ENCODE measurements around the gene ARAP2. TPM values are rescaled to one million over a fixed set of nuclear protein-coding genes. Genes with fewer than 3 reads are reported as not detected.

Gene ARAP2
- total and polyA plus RNA-seq, 2 donors (not counting 3 experiments of a cell fraction or from before 2014, with no cell fraction given), result not detected

DNA sequence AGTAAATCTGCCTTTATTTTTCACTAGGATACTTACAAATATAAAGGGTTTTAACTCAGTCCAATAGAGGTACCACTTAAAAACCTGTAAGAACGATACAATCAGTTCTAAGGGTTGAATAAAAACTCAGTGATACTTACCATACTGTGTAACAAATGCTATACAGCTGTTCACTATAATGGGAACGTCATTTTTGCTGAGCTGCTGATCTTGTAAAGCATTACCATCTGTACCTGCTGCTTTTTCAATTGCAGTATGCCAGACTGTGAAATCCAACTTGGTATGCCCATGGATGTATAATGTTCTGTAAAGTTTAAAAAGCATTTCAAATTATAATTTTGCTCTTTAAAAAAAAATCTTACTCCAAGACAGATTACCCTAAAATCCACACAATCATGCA is 111.2 kb downstream of the ARAP2 start:
- no peak overlapping the region for H3K4me3 ChIP-seq (replicated peaks in 1 of 3; ENCODE audit: insufficient read depth in 1 of 3, low read depth in 1 of 3, low read length in 3 of 3)
- no TSS peak for BruUV-seq (replicated peaks)
- H3K9me3 ChIP-seq (replicated peaks; ENCODE audit: control insufficient read depth, insufficient read depth, low read length), result no peaks in the 10 kb centered on the region
- no peaks in the 10 kb centered on the region for H3K9me1 ChIP-seq (replicated peaks; ENCODE audit: control insufficient read depth, extremely low read depth, insufficient read depth, low read length)
- POLR2A ChIA-PET, result no interaction called here
- TF ChIP-seq, protein P1, sequence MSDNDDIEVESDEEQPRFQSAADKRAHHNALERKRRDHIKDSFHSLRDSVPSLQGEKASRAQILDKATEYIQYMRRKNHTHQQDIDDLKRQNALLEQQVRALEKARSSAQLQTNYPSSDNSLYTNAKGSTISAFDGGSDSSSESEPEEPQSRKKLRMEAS (IDR thresholded peaks at IDR 0.05; ENCODE audit: insufficient read depth, insufficient read length), result no peak
- TF ChIP-seq MYC (IDR thresholded peaks at IDR 0.05; ENCODE audit: low read depth, low read length) (no peak), EZH2 (IDR thresholded peaks at IDR 0.05; ENCODE audit: borderline replicate concordance, low read depth, low read length, severe bottlenecking) (no peak), POLR2AphosphoS5 (IDR thresholded peaks at IDR 0.05; ENCODE audit: insufficient read depth, low read depth, low read length) (no peak), POLR2A (IDR thresholded peaks at IDR 0.05; ENCODE audit: low read depth, low read length) (no peak), JUN (IDR thresholded peaks at IDR 0.05; ENCODE audit: borderline replicate concordance, insufficient read depth, insufficient read length, low read depth) (no peak), GATA2 (IDR thresholded peaks at IDR 0.05; ENCODE audit: insufficient read depth, insufficient read length, low read depth, low read length) (no peak), FOS (IDR thresholded peaks at IDR 0.05; ENCODE audit: borderline replicate concordance, insufficient read depth, low read length) (no peak)
- TF ChIP-seq, protein P2, sequence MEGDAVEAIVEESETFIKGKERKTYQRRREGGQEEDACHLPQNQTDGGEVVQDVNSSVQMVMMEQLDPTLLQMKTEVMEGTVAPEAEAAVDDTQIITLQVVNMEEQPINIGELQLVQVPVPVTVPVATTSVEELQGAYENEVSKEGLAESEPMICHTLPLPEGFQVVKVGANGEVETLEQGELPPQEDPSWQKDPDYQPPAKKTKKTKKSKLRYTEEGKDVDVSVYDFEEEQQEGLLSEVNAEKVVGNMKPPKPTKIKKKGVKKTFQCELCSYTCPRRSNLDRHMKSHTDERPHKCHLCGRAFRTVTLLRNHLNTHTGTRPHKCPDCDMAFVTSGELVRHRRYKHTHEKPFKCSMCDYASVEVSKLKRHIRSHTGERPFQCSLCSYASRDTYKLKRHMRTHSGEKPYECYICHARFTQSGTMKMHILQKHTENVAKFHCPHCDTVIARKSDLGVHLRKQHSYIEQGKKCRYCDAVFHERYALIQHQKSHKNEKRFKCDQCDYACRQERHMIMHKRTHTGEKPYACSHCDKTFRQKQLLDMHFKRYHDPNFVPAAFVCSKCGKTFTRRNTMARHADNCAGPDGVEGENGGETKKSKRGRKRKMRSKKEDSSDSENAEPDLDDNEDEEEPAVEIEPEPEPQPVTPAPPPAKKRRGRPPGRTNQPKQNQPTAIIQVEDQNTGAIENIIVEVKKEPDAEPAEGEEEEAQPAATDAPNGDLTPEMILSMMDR (IDR thresholded peaks at IDR 0.05; ENCODE audit: extremely low read depth in 1 of 2, insufficient read depth in 1 of 2, low read depth in 1 of 2, low read length in 2 of 2), result no peak
- no peak overlapping the region for H3K9ac ChIP-seq (replicated peaks; ENCODE audit: extremely low read depth, insufficient read depth, low read length)
- dilution Hi-C loops (cut with MboI; ENCODE audit: extremely low pct_ligation_motif_present, low sequenced_read_pairs), result no loop called here
- CTCF ChIA-PET, result no interaction called here
- H4K20me1 ChIP-seq (replicated peaks; ENCODE audit: control insufficient read depth, extremely low read depth, insufficient read depth, low read length), result no peaks in the 10 kb centered on the region
- no peak for FAIRE-seq
- H2AFZ ChIP-seq (ENCODE audit: low read depth, low read length), result no peak overlapping the region
- no peak overlapping the region for H3K27ac ChIP-seq (ENCODE audit: insufficient read depth, low read depth, low read length)
- H3K27me3 ChIP-seq (ENCODE audit: control insufficient read depth in 2 of 2, insufficient read depth in 2 of 2, low read length in 2 of 2), result no peaks in the 10 kb centered on the region
- H3K79me2 ChIP-seq (ENCODE audit: control insufficient read depth, insufficient read depth, low read length), result no peaks in the 10 kb centered on the region
- no peak overlapping the region for H3K4me2 ChIP-seq (ENCODE audit: insufficient read depth, low read length)
- H3K4me1 ChIP-seq (ENCODE audit: control insufficient read depth, extremely low read depth, insufficient read depth, low read length), result no peaks in the 10 kb centered on the region
- no peaks in the 10 kb centered on the region for H3K36me3 ChIP-seq (ENCODE audit: control insufficient read depth in 2 of 2, extremely low read depth in 1 of 2, insufficient read depth in 2 of 2, low read length in 2 of 2)
- intact Hi-C loops (cut with micrococcal nuclease), result no loop called here
- no peak for DNase-seq (ENCODE audit: low read depth, low spot score)

Measured in endothelial cell of umbilical vein (primary cell).